Muscle layer of colon (tissue), 2 donors: ENCODE data around the gene AGPAT1.

ENCODE experiments used
- H3K27ac ChIP-seq: one replicate; pipeline ENCODE4 v1.7.0; 2013; ENCODE audit warnings: low read depth, mild to moderate bottlenecking, low read length, moderate library complexity
- H3K27me3 ChIP-seq, 2 donors: one replicate each; pipeline ENCODE4 v1.7.0; 2013; ENCODE audit warnings: low read length in 2 of 2, mild to moderate bottlenecking in 2 of 2; ENCODE audit not compliant: insufficient read depth in 2 of 2, control insufficient read depth in 1 of 2
- H3K36me3 ChIP-seq: one replicate; pipeline ENCODE4 v1.7.0; 2013; ENCODE audit warnings: mild to moderate bottlenecking, low read length; ENCODE audit not compliant: insufficient read depth
- H3K4me1 ChIP-seq: one replicate; pipeline ENCODE4 v1.7.0; 2013; ENCODE audit warnings: mild to moderate bottlenecking, low read length; ENCODE audit not compliant: insufficient read depth
- H3K4me3 ChIP-seq, 2 donors: one replicate each; pipeline ENCODE4 v1.7.0; 2013; ENCODE audit warnings: low read length in 2 of 2, low read depth in 1 of 2, mild to moderate bottlenecking in 1 of 2, moderate library complexity in 1 of 2
- H3K9ac ChIP-seq: one replicate; pipeline ENCODE4 v1.7.0; 2013; ENCODE audit warnings: low read length
- H3K9me3 ChIP-seq: one replicate; pipeline ENCODE4 v1.7.0; 2013; ENCODE audit warnings: mild to moderate bottlenecking, low read length
- donor health status: abdominal sarcoma.
- donor health status: Adenocarcinoma of cecum.

Gene AGPAT1

DNA sequence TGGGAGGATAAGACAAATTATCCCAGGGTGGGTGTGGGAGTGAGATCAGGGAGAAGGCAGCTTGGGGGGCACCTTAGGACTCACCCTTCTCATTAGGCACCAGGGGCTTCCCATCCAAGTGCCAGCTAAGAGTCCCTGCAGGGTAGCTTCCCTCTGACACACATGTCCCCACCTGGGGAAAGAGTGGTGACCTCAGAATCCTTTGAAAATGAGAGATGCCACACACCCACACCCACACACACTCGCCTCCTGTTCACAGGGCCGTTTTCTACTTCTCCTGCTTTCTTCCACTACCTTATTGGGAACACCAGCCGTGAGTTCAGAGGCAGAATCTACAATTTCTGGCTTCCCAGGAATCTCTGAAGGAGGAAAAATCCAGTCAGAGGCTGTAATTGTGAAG, 7.1 kb upstream of the AGPAT1 start:
- peaks cover 45% of the 10 kb centered on the region for H3K4me1 ChIP-seq
- H3K9me3 ChIP-seq: no peaks in the 10 kb centered on the region
- no peak overlapping the region for H3K27ac ChIP-seq
- peaks cover 60% of the 10 kb centered on the region for H3K36me3 ChIP-seq
- no peak overlapping the region for H3K9ac ChIP-seq
- H3K4me3 ChIP-seq: no peak overlapping the region
- H3K27me3 ChIP-seq: no peaks in the 10 kb centered on the region

DNA sequence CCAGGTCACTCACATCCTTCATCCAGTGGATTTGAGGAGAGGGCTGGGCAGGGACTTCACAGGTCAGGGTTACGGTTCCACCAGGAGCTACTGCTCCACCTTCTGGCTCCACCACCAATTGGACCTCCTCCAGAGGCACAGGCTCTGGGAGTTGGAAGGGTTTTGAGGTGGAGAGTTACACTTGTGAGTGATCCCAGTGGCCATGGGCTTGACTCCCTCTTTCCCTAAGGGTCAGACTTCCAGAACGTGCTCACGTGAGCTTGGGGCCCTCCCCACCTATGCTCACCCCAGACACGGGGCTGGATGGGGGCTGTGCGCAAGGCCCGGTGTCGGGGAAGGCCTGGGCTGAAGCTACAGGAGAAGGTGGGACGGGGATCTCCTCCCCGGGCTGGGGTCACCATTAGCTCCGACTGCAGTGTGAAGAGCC, 6.7 kb upstream of the AGPAT1 start:
- peaks cover 40% of the 10 kb centered on the region for H3K4me1 ChIP-seq
- H3K36me3 ChIP-seq: peaks cover 56% of the 10 kb centered on the region
- no peak overlapping the region for H3K9ac ChIP-seq
- H3K9me3 ChIP-seq: no peaks in the 10 kb centered on the region
- no peak overlapping the region for H3K4me3 ChIP-seq
- no peak overlapping the region for H3K27ac ChIP-seq
- H3K27me3 ChIP-seq: no peaks in the 10 kb centered on the region

DNA sequence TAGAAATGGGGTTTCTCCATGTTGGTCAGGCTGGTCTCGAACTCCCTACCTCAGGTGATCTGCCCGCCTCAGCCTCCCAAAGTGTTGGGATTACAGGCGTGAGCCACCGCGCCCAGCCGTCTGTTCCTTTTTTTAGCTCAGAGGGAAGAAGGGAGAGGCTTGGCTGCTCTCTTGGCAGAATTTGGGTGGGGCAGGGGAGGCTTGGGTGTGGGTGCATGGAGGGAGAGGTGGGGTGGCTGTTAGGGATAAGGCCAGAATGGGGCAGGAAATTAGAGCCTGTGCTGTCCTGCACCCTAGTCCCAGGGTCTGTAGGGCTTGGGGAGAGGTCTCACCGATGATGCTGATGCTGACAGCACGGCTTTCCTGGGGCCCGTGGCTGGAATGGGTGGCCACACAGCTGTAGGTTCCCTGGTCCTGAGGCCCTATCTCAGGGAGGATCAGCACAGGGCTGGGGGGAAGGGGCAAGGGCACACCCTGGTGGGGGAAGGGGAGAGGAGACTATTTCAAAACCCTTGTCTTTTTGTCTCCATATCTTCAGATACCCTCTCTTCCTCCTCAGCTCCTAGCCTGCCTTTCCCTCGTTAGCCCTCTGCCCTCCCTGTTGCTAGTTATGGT, 6.1 kb upstream of the AGPAT1 start:
- H3K27me3 ChIP-seq: no peaks in the 10 kb centered on the region
- H3K36me3 ChIP-seq: peaks cover 50% of the 10 kb centered on the region

DNA sequence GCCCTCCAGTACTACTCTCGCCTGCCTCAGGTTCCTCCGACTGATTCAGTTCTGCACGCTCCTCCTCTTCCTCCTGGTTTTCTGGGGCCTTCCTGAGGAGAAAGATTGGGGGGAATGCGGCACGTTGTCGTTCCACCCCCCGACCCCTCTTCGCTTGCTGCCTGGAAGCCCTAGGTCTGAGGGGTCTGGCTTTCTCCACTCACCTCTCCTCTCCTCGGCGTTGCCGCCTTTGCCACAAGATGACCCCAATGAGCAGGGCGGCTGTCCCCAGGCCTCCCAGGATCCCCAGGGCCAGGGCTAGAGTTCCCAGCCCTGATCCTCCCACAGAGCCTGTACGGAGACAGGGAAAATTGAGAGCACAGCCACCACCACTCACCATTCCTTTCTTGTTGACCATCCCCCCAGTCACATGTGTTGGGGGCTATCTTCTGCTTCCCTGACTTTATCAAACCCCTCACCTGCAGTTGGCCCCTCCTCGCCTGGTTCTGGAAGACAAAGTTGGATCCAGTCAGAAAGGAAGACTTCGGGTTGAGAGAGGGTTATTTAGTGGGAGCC, 5.3 kb upstream of the AGPAT1 start:
- no peak overlapping the region for H3K9ac ChIP-seq
- no peaks in the 10 kb centered on the region for H3K9me3 ChIP-seq
- no peaks in the 10 kb centered on the region for H3K27me3 ChIP-seq
- peaks cover 35% of the 10 kb centered on the region for H3K4me1 ChIP-seq
- H3K4me3 ChIP-seq: no peak overlapping the region
- peaks cover 42% of the 10 kb centered on the region for H3K36me3 ChIP-seq
- H3K27ac ChIP-seq: no peak overlapping the region

More for the DNA sequence above, 6.1 kb upstream of the AGPAT1 start:
- no peak overlapping the region for H3K9ac ChIP-seq
- H3K27ac ChIP-seq: no peak overlapping the region
- no peaks in the 10 kb centered on the region for H3K9me3 ChIP-seq
- H3K4me3 ChIP-seq: no peak overlapping the region
- H3K4me1 ChIP-seq: peaks cover 35% of the 10 kb centered on the region

DNA sequence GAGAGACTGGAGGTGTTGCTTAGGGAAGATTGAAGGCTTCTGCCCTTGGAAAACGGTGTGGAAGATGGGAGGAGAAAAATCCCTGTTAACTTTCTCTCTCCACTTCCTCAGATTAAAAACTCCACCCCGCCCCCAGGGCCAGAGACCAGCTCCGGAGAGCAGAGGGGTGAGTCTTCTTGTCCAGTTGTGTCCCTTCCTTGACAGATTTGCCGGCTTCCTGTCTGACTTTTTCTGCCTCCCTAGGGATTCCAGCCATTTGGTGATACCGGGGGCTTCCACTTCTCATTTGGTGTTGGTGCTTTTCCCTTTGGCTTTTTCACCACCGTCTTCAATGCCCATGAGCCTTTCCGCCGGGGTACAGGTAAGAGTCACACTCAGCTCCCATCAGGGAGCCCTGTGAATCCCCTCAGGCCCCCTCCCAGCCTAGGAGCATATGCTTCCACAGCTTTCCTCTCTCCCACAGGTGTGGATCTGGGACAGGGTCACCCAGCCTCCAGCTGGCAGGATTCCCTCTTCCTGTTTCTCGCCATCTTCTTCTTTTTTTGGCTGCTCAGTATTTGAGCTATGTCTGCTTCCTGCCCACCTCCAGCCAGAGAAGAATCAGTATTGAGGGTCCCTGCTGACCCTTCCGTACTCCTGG, 4.0 kb upstream of the AGPAT1 start:
- H3K4me3 ChIP-seq: no peak overlapping the region
- H3K36me3 ChIP-seq: peaks cover 40% of the 10 kb centered on the region
- H3K27me3 ChIP-seq: no peaks in the 10 kb centered on the region
- no peak overlapping the region for H3K9ac ChIP-seq
- no peak overlapping the region for H3K27ac ChIP-seq
- peaks cover 37% of the 10 kb centered on the region for H3K4me1 ChIP-seq
- no peaks in the 10 kb centered on the region for H3K9me3 ChIP-seq

DNA sequence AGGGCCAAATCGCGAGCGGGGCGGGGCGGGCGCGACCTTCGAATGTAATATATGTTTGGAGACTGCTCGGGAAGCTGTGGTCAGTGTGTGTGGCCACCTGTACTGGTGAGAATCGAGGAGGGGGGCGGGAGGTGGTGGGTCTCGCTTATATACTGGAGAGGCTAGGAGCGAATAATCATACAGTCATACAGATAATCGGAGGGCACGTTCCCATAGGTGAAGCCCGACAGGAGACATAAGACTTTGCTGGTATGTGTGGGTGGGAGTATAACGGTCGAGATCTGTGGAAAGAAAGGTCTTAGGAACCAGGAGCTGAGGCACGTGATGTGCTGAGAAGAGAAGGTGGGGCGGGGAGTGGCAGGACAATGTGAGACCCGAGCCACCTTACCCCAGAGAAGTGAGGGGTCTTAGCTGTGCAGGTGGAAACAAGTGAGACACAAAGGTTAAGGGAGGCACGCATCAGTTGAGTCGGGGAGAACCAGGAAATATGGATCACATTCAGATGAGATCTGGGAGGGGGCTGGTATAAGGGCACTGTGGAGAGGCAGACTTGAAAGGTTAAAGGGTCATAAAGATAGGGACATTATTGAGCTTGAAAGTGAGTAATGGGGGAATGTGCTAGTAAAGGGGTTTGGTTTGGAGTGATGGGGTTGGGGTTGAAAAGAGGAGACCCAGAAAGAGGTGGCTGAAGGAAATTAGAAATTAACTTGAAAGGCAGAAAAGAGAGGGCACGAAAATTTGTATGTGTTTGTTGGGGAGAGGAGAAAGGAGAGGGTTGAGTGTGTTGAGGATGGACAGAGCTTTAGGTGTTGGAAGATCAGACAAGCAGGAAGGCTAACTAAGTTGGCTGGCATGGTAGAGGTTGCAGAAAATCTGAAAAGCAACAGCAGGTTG, 2.9 kb upstream of the AGPAT1 start:
- H3K27ac ChIP-seq: peak overlapping the region; percentile 100
- H3K9ac ChIP-seq: peak overlapping the region; percentile 73
- H3K27me3 ChIP-seq: no peaks in the 10 kb centered on the region
- peaks cover 47% of the 10 kb centered on the region for H3K4me1 ChIP-seq
- H3K9me3 ChIP-seq: no peaks in the 10 kb centered on the region
- peak overlapping the region; percentile 68 to 86 for H3K4me3 ChIP-seq
- peaks cover 40% of the 10 kb centered on the region for H3K36me3 ChIP-seq

DNA sequence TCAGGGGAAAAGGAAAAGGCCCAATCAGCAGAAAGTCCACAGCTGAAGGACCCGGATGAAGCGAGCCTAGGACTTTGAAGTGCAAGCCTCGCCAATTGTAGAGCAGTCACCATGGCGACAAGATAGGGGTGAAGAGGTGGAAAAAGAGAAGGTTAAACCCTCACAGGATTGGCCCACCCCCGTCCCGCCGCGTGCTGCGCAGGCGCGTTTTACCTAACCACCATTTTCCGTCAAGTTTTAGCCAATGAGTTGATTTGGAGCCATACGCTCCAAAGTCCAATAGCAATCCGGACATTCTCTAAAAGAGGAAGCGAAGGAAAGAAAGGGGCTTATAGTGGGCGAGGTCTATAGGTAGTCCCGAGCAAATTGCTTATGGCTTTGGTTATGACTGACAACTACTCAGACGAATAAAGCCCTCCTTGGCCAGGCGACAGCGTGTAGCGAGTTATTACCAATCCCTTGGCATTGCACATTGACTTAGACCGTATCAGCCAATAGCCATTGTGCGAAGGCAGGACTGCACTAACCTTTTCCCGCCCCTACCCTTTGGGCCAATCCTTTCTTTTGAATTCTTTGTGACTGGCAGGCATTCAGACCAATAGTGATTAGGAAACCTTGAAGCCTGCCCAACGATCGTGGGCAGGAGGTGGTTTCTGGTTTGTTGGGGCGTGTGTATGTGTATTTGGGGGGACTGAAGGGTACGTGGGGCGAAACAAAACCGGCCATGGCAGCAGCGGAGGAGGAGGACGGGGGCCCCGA, 2.1 kb upstream of the AGPAT1 start, which contains the start of gene RNF5:
Gene RNF5 (plus strand): TSS at position 618 of the 759 bp plus-strand sequence. CDS start 107 bp downstream, at position 725.
- Histone ChIP-seq H3K9me3 (no peaks in the 10 kb centered on the region), H3K9ac (peak within 1 kb of the TSS; percentile 73), H3K4me1 (peaks cover 47% of the 10 kb centered on the region), H3K36me3 (peaks cover 32% of the 10 kb centered on the region), H3K27ac (peak within 1 kb of the TSS; percentile 100), H3K4me3 (peak within 1 kb of the TSS; percentile 68 to 86), H3K27me3 (no peaks in the 10 kb centered on the region)

DNA sequence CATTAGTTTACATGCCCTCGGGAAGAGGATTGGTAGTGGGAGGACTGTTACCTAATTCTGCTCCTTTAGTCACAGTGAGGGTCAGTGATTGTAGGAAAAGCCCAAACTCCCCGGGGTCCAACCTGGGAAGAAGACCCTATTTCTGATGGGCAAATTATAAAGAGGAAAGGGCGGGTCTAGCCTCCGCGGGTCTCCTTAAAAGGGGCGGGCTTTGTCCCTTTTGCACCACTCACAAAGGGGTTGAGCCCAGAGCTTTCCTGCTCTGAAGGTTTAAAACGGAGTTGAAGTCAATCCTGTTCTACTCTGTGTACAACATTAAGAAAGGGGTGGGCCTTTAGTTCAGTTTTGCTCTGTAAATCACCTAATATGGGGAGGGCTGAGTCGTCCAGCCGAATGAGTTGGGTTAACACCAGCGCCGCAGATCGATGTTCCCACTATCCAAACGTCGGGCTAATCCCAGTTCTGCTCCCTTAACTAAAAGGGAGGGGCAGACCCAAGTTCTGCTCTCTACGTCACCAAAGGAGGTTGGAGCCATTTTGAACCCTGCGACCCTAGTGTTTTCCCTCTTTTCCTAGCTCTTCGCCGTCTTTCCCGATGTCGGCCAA, 1.4 kb upstream of the AGPAT1 start:
- peak overlapping the region; percentile 55 for H3K9ac ChIP-seq
- no peaks in the 10 kb centered on the region for H3K9me3 ChIP-seq
- no peaks in the 10 kb centered on the region for H3K27me3 ChIP-seq
- peak overlapping the region; percentile 68 to 73 for H3K4me3 ChIP-seq
- peaks cover 26% of the 10 kb centered on the region for H3K36me3 ChIP-seq
- peak overlapping the region; percentile 100 for H3K27ac ChIP-seq
- peaks cover 47% of the 10 kb centered on the region for H3K4me1 ChIP-seq

DNA sequence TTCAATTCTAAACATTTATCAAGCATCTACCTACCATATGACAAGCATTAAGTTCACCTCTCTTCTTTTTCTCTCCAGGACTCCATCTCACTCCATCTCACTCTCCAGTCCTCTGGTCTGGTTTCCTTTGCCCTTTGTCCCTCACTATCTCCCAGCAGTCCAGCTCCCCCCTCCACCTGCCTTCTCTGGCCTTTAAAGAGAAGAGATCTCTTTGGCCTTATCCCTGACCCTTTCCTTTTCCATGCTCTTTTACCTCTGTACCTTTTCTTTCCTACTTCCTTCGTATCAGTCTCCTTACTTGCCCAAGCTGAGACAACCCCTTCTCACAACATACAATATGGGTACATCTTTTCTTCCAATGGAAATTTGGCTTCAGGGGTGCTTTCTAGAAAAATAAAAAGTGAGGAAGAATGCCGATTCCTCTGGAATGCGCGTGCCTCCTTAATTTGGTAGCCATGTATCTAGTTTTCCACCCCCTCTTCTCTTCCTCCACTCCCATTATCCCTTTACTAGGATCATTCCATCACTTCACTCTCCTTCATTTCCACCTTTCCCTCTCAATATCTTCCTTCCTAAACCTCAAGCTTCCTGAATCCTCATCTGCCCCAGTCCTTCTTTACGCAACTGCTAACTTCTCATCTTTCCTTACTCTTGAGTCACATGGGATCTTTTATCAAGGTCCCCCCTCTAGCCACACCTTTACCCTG, 745 bp upstream of the AGPAT1 start:
- Histone ChIP-seq H3K27me3 (no peaks in the 10 kb centered on the region), H3K4me1 (peaks cover 47% of the 10 kb centered on the region), H3K36me3 (peaks cover 25% of the 10 kb centered on the region), H3K27ac (peak overlapping the region; percentile 100), H3K9me3 (no peaks in the 10 kb centered on the region), H3K9ac (peak overlapping the region; percentile 55), H3K4me3 (peak overlapping the region; percentile 68 to 73)

DNA sequence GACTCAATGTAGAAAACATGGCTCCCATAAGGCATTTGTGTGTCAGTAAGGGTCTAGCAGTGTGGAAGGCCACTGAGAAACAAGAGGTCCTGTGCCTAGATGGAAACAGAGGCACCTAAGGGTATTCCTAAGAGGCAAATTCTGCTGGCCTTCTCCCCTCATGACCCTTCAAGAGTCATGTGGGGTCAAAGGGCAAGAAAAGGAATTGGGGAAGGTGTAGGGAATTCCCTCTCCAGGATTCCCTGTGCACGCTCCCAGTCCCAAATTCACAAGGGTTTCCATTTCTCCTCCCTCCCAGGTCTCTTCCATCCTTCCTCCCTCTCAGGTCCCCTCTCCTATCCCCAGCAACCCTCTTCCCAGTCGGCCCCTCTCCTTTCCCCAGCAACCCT, 568 bp downstream of the AGPAT1 start:
- no peaks in the 10 kb centered on the region for H3K9me3 ChIP-seq
- H3K4me3 ChIP-seq: peak overlapping the region; percentile 39 to 68
- peaks cover 23% of the 10 kb centered on the region for H3K36me3 ChIP-seq
- H3K27me3 ChIP-seq: no peaks in the 10 kb centered on the region
- H3K27ac ChIP-seq: peak overlapping the region; percentile 100
- peaks cover 39% of the 10 kb centered on the region for H3K4me1 ChIP-seq
- H3K9ac ChIP-seq: peak overlapping the region; percentile 97
